Right lobe of liver (tissue), 4 donors: Measurements from ENCODE around the gene TMEM256.
"Not testable (repeated sequence)": the region's sequence is repeated elsewhere in the genome, so short reads cannot be mapped to it uniquely, and the experiment has no call there.

ENCODE experiments used
- CTCF ChIP-seq, 4 donors: fragments of 200-600 bp in 3 of 4; fragments of 450-650 bp in 1 of 4; IDR thresholded peaks; one replicate each; pipeline versions ENCODE4 v1.5.1 to v1.8.0; 2016 to 2022; ENCODE audit warnings: antibody characterized with exemption in 4 of 4, mild to moderate bottlenecking in 2 of 4
- POLR2A ChIP-seq: fragments of 450-650 bp; IDR thresholded peaks from one replicate; pipeline ENCODE4 v1.6.1; 2017; ENCODE audit warnings: antibody characterized with exemption, mild to moderate bottlenecking
- donor health status: DM: no; HTN: no; CAD: no.
- donor health status: DM: no; HTN: no; CAD: no.
- donor health status: DM: no; HTN: yes; CAD: no.

- not testable (repeated sequence) for TF ChIP-seq POLR2A; CTCF (IDR thresholded peaks at IDR 0.05)
Observed at GRCh38 chr17:7365963-7366362, 37.9 kb downstream of the TMEM256 start.
